ENCODE data around the gene AMMECR1. TPM values are rescaled to one million over a fixed set of nuclear protein-coding genes. Genes with fewer than 3 reads are reported as not detected.

AMMECR1 gene
- total RNA-seq, 4 donors from 2014 or later, result 7.4 to 18.9 (median 12.6) TPM

- no peaks in the 10 kb centered on the region for H3K36me3 ChIP-seq
- peaks cover 16% of the 10 kb centered on the region for H3K4me1 ChIP-seq
- TF ChIP-seq EP300 (IDR thresholded peaks at IDR 0.05) (no peak), POLR2A (IDR thresholded peaks at IDR 0.05) (no peak), POLR2AphosphoS5 (IDR thresholded peaks at IDR 0.05) (no peak), CTCF (IDR thresholded peaks at IDR 0.05) (no peak)
- H3K27ac ChIP-seq, result no peak overlapping the region
- H3K9me3 ChIP-seq, result no peaks in the 10 kb centered on the region
- H3K4me3 ChIP-seq, result no peak overlapping the region
- DNase-seq (ENCODE audit: low spot score in 2 of 2), result no peak
- no peaks in the 10 kb centered on the region for H3K27me3 ChIP-seq
- WGBS, result 82% methylated on average over 5 of the region's 5 CpGs
Measured at GRCh38 chrX:110178179-110178865, 139.6 kb downstream of the AMMECR1 start.

DNA sequence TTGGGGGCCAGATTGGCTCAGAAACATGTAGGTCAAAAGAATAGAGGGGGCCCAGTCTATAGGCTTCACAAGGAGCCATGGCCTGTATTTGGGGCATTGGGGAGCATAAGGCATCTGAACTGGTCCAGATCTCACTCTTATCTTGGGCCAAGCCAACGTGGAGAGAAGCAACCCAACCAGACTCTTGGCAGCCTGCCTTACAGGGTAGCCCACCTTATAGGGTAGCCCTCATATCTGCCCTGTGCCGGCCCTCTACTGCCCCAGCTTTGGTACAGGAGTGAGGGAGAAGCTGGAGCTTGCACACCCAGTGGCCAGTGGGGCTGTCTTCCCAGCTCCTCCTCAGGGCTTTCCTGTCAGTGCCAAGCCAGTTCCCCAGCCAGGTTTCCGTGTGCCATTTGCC, 142.2 kb downstream of the AMMECR1 start:
- Histone ChIP-seq H3K27ac (no peak overlapping the region), H3K27me3 (no peaks in the 10 kb centered on the region), H3K36me3 (no peaks in the 10 kb centered on the region), H3K4me3 (no peak overlapping the region), H3K9me3 (no peaks in the 10 kb centered on the region), H3K4me1 (peaks cover 13% of the 10 kb centered on the region)
- DNase-seq (ENCODE audit: low spot score in 2 of 2), result no peak
- no peak for TF ChIP-seq POLR2AphosphoS5 (IDR thresholded peaks at IDR 0.05)
- no peak for TF ChIP-seq POLR2A (IDR thresholded peaks at IDR 0.05)
- TF ChIP-seq EP300 (IDR thresholded peaks at IDR 0.05), result no peak
- no peak for TF ChIP-seq CTCF (IDR thresholded peaks at IDR 0.05)
- WGBS, result 33% methylated on average over 1 of the region's 3 CpGs

DNA sequence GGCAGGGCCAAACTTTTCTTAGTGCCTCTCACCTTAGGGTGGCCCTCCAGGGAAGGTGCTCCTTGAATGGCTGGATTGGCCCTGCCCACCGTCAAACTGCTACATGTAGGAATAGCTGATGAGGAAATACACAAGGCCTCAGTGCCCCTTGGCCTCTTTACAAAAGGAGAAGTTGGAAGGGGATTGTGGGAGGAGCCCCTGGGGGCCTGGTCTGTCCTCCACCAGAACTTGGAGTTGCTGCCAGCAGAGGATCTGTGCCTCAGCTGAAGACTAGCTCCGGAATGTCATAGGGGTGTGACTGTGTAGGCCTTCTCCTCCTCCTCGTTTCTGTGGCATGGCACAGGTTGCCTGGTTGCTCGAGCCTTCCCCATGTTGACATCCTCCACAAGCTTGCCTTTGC, 142.7 kb downstream of the AMMECR1 start:
- no peak overlapping the region for H3K4me3 ChIP-seq

DNA sequence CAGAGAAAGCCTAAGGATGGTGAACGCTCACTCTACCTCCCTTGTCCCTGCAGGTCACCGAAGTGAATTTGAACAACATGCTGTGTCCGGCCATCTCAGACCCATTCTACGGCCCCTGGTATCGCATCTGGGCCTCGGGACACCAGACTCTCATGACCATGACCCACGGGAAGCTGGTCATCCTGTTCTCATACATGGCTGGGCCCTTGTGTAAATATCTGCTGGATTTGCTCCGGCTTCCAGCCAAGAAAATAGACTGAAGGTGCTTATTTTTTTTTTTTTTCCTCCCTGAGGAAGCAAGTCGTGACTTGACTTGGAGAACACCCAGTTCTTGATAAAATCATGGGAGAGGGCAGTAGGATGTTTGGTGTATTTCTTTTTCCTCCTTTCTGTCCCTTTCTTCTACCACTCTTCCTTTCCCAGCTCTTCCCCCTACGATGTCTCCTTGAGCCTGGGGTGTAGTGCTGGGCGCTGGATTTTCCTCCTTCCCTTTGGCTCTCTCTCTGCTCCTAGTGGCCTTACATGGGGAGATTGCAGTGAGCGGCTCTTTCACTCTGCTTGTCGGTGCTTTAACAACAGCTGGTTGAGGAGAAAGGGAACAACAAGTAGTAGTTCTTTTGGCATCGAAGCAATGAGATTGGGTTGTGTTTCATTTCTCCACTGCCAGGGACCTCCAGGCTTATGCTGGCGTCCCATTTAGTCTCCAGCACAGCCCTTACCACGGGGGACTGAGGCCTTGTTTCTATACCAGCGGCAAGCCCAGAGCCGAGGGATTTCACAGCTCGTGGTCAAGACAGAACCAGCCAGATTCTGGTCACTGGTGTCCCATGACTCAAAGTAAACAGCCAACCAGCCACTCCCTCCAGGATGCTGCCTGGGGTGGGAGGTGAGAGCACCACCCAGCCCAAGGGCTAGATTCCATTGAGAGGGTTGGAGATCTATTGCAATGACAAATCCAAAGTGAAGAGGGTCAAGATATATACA, 144.4 kb downstream of the AMMECR1 start:
- Histone ChIP-seq H3K4me1 (peaks cover 10% of the 10 kb centered on the region), H3K9me3 (no peaks in the 10 kb centered on the region), H3K27ac (no peak overlapping the region), H3K27me3 (no peaks in the 10 kb centered on the region), H3K36me3 (no peaks in the 10 kb centered on the region), H3K4me3 (no peak overlapping the region)
- TF ChIP-seq EP300 (IDR thresholded peaks at IDR 0.05) (no peak), CTCF (IDR thresholded peaks at IDR 0.05) (no peak), POLR2A (IDR thresholded peaks at IDR 0.05) (no peak), POLR2AphosphoS5 (IDR thresholded peaks at IDR 0.05) (no peak)
- WGBS, result 70% methylated on average over 16 of the region's 19 CpGs
- no peak for DNase-seq (ENCODE audit: low spot score in 2 of 2)

More for the DNA sequence above, 142.7 kb downstream of the AMMECR1 start:
- no peak for TF ChIP-seq EP300 (IDR thresholded peaks at IDR 0.05)
- no peak for TF ChIP-seq POLR2AphosphoS5 (IDR thresholded peaks at IDR 0.05)
- no peak for TF ChIP-seq CTCF (IDR thresholded peaks at IDR 0.05)
- TF ChIP-seq POLR2A (IDR thresholded peaks at IDR 0.05), result no peak
- H3K4me1 ChIP-seq, result peaks cover 10% of the 10 kb centered on the region
- H3K36me3 ChIP-seq, result no peaks in the 10 kb centered on the region
- no peak overlapping the region for H3K27ac ChIP-seq
- H3K27me3 ChIP-seq, result no peaks in the 10 kb centered on the region
- WGBS, result 70% methylated on average over 4 of the region's 4 CpGs
- H3K9me3 ChIP-seq, result no peaks in the 10 kb centered on the region
- DNase-seq (ENCODE audit: low spot score in 2 of 2), result no peak

- Histone ChIP-seq H3K4me1 (peaks cover 10% of the 10 kb centered on the region), H3K27me3 (no peaks in the 10 kb centered on the region), H3K9me3 (no peaks in the 10 kb centered on the region), H3K4me3 (no peak overlapping the region), H3K27ac (no peak overlapping the region), H3K36me3 (no peaks in the 10 kb centered on the region)
- no peak for DNase-seq (ENCODE audit: low spot score in 2 of 2)
- WGBS, result 91% methylated on average over 10 of the region's 10 CpGs
- TF ChIP-seq POLR2A (IDR thresholded peaks at IDR 0.05) (no peak), EP300 (IDR thresholded peaks at IDR 0.05) (no peak), CTCF (IDR thresholded peaks at IDR 0.05) (no peak), POLR2AphosphoS5 (IDR thresholded peaks at IDR 0.05) (no peak)
Measured at GRCh38 chrX:110172215-110172614, 145.7 kb downstream of the AMMECR1 start.
